GM12801 (cell line): Measurements from ENCODE around the gene PRDM16.

Experiments used
- TF ChIP-seq, protein P1 (sequence below): IDR thresholded peaks from one replicate; pipeline ENCODE4 v1.5.1; 2011; ENCODE audit warnings: control low read depth; ENCODE audit not compliant: insufficient read length; ENCODE audit errors: extremely low read depth

The PRDM16 gene

GRCh38 chr1:3227893-3228292 lies 158.9 kb downstream of the PRDM16 start:
- TF ChIP-seq, protein P1, sequence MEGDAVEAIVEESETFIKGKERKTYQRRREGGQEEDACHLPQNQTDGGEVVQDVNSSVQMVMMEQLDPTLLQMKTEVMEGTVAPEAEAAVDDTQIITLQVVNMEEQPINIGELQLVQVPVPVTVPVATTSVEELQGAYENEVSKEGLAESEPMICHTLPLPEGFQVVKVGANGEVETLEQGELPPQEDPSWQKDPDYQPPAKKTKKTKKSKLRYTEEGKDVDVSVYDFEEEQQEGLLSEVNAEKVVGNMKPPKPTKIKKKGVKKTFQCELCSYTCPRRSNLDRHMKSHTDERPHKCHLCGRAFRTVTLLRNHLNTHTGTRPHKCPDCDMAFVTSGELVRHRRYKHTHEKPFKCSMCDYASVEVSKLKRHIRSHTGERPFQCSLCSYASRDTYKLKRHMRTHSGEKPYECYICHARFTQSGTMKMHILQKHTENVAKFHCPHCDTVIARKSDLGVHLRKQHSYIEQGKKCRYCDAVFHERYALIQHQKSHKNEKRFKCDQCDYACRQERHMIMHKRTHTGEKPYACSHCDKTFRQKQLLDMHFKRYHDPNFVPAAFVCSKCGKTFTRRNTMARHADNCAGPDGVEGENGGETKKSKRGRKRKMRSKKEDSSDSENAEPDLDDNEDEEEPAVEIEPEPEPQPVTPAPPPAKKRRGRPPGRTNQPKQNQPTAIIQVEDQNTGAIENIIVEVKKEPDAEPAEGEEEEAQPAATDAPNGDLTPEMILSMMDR: no peak

- TF ChIP-seq, protein P1: no peak
Observed at GRCh38 chr1:3229081-3229725, 160.2 kb downstream of the PRDM16 start.

DNA sequence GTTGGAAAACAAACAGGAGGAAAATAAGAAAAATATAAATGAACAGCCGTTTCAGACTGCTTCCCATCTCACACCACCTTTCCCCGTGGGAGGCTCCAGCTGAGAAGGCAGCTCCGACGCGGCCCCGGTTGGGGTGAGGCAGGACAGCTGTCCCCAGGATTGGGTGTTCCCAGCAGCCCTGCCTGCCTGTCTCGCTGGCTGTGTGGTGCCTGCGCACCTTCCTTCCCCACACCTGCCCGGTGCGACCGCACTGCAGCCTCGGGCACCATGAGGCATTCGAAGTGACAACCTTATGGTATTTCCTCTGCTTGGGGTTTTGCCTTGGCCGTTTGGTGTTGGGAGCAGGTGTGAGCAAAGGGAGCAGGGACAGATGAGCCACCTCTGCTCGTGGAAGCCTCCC lies 161.6 kb downstream of the PRDM16 start:
- TF ChIP-seq, protein P1: no peak

DNA sequence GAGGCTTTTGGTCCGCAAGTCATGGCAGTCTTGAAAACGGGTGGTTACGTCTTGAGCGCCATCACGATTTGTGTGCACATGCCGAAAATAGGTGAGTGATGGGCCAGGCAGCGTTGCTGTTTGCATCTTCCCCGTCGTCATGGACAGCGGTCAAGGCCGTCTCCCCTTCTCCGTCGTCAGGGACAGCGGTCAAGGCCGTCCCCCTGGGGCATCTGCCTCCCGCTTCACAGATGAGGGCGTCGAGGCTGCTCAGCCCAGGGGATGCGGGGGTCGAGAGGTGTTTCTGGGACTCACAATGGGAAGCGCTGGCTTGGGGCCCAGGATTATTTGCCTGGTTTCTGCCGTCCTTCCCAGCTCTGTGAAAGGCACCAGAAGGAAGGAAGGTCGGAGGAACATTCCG lies 162.2 kb downstream of the PRDM16 start:
- TF ChIP-seq, protein P1: no peak

- TF ChIP-seq, protein P1: no peak
Observed at GRCh38 chr1:3231826-3232225, 162.8 kb downstream of the PRDM16 start.

DNA sequence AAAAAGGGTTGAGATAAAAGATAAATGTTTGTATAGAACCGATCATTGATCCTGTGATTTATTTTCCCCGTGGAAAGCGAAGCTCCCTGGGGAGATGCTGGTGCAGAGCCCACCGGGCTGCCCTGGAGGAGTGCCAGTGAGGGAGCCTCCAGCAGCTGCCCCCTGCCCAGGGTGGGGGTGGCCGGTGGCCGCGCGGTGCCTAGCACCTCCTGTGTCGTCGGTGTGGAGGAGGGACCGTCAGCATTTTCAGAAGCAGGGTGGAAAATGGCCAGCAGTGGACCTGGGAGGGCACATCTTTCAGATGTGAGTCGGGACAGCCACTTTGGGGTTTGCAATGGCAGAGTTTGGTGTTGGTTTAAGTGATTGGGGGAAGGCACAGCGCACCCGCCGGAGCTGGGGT lies 164.0 kb downstream of the PRDM16 start:
- TF ChIP-seq, protein P1: no peak

GRCh38 chr1:3233551-3233950 lies 164.5 kb downstream of the PRDM16 start:
- TF ChIP-seq, protein P1: no peak
